CD8-positive, alpha-beta memory T cell (primary cell): ENCODE measurements around the gene C3orf20. TPM values are rescaled to one million over a fixed set of nuclear protein-coding genes. Genes with fewer than 3 reads are reported as not detected.

ENCODE experiments used
- CTCF ChIA-PET: fragments of 350-600 bp; sonication (Branson Sonifier 250); formaldehyde crosslinking; loops from one replicate; lab custom pipeline; 2021; ENCODE audit warnings: antibody characterized with exemption; lab: Charles Lee
- POLR2A ChIA-PET: fragments of 350-600 bp; sonication (Branson Sonifier 250); formaldehyde crosslinking; loops from one replicate; lab custom pipeline; 2021; ENCODE audit warnings: antibody characterized with exemption; lab: Charles Lee
- DNase-seq, 5 donors: peaks; one replicate each; pipeline versions ENCODE4 v3.0.0 to v3.0.0-alpha.2; 2020 to 2022; ENCODE audit warnings: mixed read lengths in 1 of 5
- H3K27ac ChIP-seq: one replicate; pipeline ENCODE4 v1.7.0; 2013; ENCODE audit warnings: low read depth, mild to moderate bottlenecking, low read length, moderate library complexity
- H3K27me3 ChIP-seq: 2 replicates; pipeline ENCODE4 v1.7.0; 2013; ENCODE audit warnings: low read length, mild to moderate bottlenecking; ENCODE audit not compliant: insufficient read depth, poor library complexity, severe bottlenecking
- H3K36me3 ChIP-seq: 2 replicates; pipeline ENCODE4 v1.7.0; 2013; ENCODE audit warnings: mild to moderate bottlenecking, low read length, moderate library complexity; ENCODE audit not compliant: insufficient read depth
- H3K4me1 ChIP-seq: 2 replicates; pipeline ENCODE4 v1.7.0; 2013; ENCODE audit warnings: mild to moderate bottlenecking, low read length, moderate library complexity; ENCODE audit not compliant: insufficient read depth
- H3K4me3 ChIP-seq: 2 replicates; pipeline ENCODE4 v1.7.0; 2013; ENCODE audit warnings: mild to moderate bottlenecking, low read length
- H3K9me3 ChIP-seq: 2 replicates; pipeline ENCODE4 v1.7.0; 2013; ENCODE audit warnings: mild to moderate bottlenecking, low read length
- H3K27ac Mint-ChIP-seq, 8 donors: one replicate each; pipeline ENCODE4 v1.8.0; 2020 to 2021; ENCODE audit warnings: mixed read lengths in 8 of 8, mild to moderate bottlenecking in 6 of 8, inconsistent platforms in 3 of 8, moderate library complexity in 3 of 8
- H3K27me3 Mint-ChIP-seq, 2 donors: one replicate each; pipeline ENCODE4 v1.8.0; 2020 to 2021; ENCODE audit warnings: mixed read lengths in 2 of 2, mild to moderate bottlenecking in 1 of 2, moderate library complexity in 1 of 2
- H3K36me3 Mint-ChIP-seq, 3 donors: one replicate each; pipeline ENCODE4 v1.8.0; 2020 to 2021; ENCODE audit warnings: mixed read lengths in 3 of 3, inconsistent platforms in 1 of 3, mild to moderate bottlenecking in 1 of 3
- H3K4me1 Mint-ChIP-seq, 3 donors: one replicate each; pipeline ENCODE4 v1.8.0; 2020 to 2021; ENCODE audit warnings: mixed read lengths in 3 of 3, inconsistent platforms in 1 of 3, mild to moderate bottlenecking in 1 of 3
- H3K4me3 Mint-ChIP-seq, 7 donors: one replicate each; pipeline ENCODE4 v1.8.0; 2020 to 2021; ENCODE audit warnings: mixed read lengths in 7 of 7, mild to moderate bottlenecking in 6 of 7, moderate library complexity in 4 of 7, inconsistent platforms in 2 of 7
- H3K9me3 Mint-ChIP-seq, 5 donors: one replicate each; pipeline ENCODE4 v1.8.0; 2020 to 2022; ENCODE audit warnings: mixed read lengths in 5 of 5, mild to moderate bottlenecking in 3 of 5, moderate library complexity in 2 of 5, inconsistent platforms in 1 of 5
- polyA plus RNA-seq: library from polyadenylated mRNA; unstranded; fragments of 300-500 nt; fragmentation: Illumina TruSeq; gene quantifications from one replicate; pipeline ENCODE4 v1.2.3, GENCODE V29; 2021
- total RNA-seq, 2 experiments: library from RNA; stranded (reverse); gene quantifications; one replicate each; pipeline ENCODE4 v1.2.3, GENCODE V29; 2021

The C3orf20 gene
- total and polyA plus RNA-seq, 3 experiments from 2014 or later = 0.07 to 0.18 TPM; not detected in 1

GRCh38 chr3:14768881-14769280, 93.9 kb downstream of the C3orf20 start:
- Histone ChIP-seq H3K4me3 (no peak overlapping the region), H3K9me3 (no peaks in the 10 kb centered on the region), H3K4me1 (no peaks in the 10 kb centered on the region), H3K36me3 (no peaks in the 10 kb centered on the region), H3K27ac (no peak overlapping the region), H3K27me3 (no peaks in the 10 kb centered on the region)
- DNase-seq = no peak
- Mint-ChIP-seq H3K4me1 (no peaks in the 10 kb centered on the region), H3K27me3 (peaks cover 12% of the 10 kb centered on the region in 2 donors), H3K4me3 (no peak overlapping the region), H3K36me3 (no peaks in the 10 kb centered on the region), H3K9me3 (no peaks in the 10 kb centered on the region), H3K27ac (no peak overlapping the region)
- ChIA-PET POLR2A (no interaction called here), CTCF (no interaction called here)

GRCh38 chr3:14769544-14770325, 94.8 kb downstream of the C3orf20 start:
- Histone ChIP-seq H3K36me3 (no peaks in the 10 kb centered on the region), H3K4me3 (no peak overlapping the region), H3K27me3 (no peaks in the 10 kb centered on the region), H3K9me3 (no peaks in the 10 kb centered on the region), H3K27ac (no peak overlapping the region), H3K4me1 (no peaks in the 10 kb centered on the region)
- no peaks in the 10 kb centered on the region for H3K9me3 Mint-ChIP-seq
- H3K27ac Mint-ChIP-seq = no peak overlapping the region
- no peaks in the 10 kb centered on the region for H3K36me3 Mint-ChIP-seq
- ChIA-PET POLR2A (no interaction called here), CTCF (no interaction called here)
- no peaks in the 10 kb centered on the region for H3K4me1 Mint-ChIP-seq
- DNase-seq = no peak
- no peak overlapping the region for H3K4me3 Mint-ChIP-seq
- H3K27me3 Mint-ChIP-seq = peaks cover 11 to 12% of the 10 kb centered on the region in 2 donors

- no peaks in the 10 kb centered on the region for H3K36me3 ChIP-seq
- no peak for DNase-seq
- H3K27me3 ChIP-seq = no peaks in the 10 kb centered on the region
- no peak overlapping the region for H3K27ac ChIP-seq
- no peak overlapping the region for H3K4me3 ChIP-seq
- Mint-ChIP-seq H3K27me3 (peaks cover 11 to 12% of the 10 kb centered on the region in 2 donors), H3K27ac (peak overlapping the region in 1 of 8 donors; percentile 6), H3K9me3 (no peaks in the 10 kb centered on the region), H3K4me3 (no peak overlapping the region), H3K36me3 (no peaks in the 10 kb centered on the region), H3K4me1 (no peaks in the 10 kb centered on the region)
- ChIA-PET POLR2A (no interaction called here), CTCF (no interaction called here)
- no peaks in the 10 kb centered on the region for H3K9me3 ChIP-seq
- no peaks in the 10 kb centered on the region for H3K4me1 ChIP-seq
Observed at GRCh38 chr3:14770591-14770990, 95.7 kb downstream of the C3orf20 start.

GRCh38 chr3:14771593-14772497, 96.9 kb downstream of the C3orf20 start:
- Mint-ChIP-seq H3K27me3 (peaks cover 12 to 16% of the 10 kb centered on the region in 2 donors), H3K27ac (no peak overlapping the region), H3K36me3 (no peaks in the 10 kb centered on the region), H3K4me3 (no peak overlapping the region), H3K9me3 (no peaks in the 10 kb centered on the region), H3K4me1 (no peaks in the 10 kb centered on the region)
- CTCF ChIA-PET = no interaction called here
- Histone ChIP-seq H3K27ac (no peak overlapping the region), H3K4me1 (no peaks in the 10 kb centered on the region), H3K4me3 (no peak overlapping the region), H3K9me3 (no peaks in the 10 kb centered on the region), H3K36me3 (no peaks in the 10 kb centered on the region), H3K27me3 (no peaks in the 10 kb centered on the region)
- no peak for DNase-seq
- POLR2A ChIA-PET = no interaction called here

- Mint-ChIP-seq H3K27me3 (peaks cover 12 to 17% of the 10 kb centered on the region in 2 donors), H3K4me3 (no peak overlapping the region), H3K9me3 (no peaks in the 10 kb centered on the region), H3K36me3 (no peaks in the 10 kb centered on the region), H3K27ac (no peak overlapping the region), H3K4me1 (no peaks in the 10 kb centered on the region)
- Histone ChIP-seq H3K4me3 (no peak overlapping the region), H3K27me3 (no peaks in the 10 kb centered on the region), H3K9me3 (no peaks in the 10 kb centered on the region), H3K4me1 (no peaks in the 10 kb centered on the region), H3K27ac (no peak overlapping the region), H3K36me3 (no peaks in the 10 kb centered on the region)
- ChIA-PET POLR2A (no interaction called here), CTCF (no interaction called here)
- no peak for DNase-seq
Observed at GRCh38 chr3:14772533-14773138, 97.7 kb downstream of the C3orf20 start.

GRCh38 chr3:14773281-14773680, 98.3 kb downstream of the C3orf20 start:
- Mint-ChIP-seq H3K4me3 (no peak overlapping the region), H3K36me3 (no peaks in the 10 kb centered on the region), H3K4me1 (no peaks in the 10 kb centered on the region), H3K27me3 (peaks cover 14 to 15% of the 10 kb centered on the region in 2 donors), H3K27ac (no peak overlapping the region), H3K9me3 (peaks cover 0 to under 1% (median 0%) of the 10 kb centered on the region in 5 donors)
- ChIA-PET CTCF (no interaction called here), POLR2A (no interaction called here)
- H3K4me3 ChIP-seq = no peak overlapping the region
- no peaks in the 10 kb centered on the region for H3K4me1 ChIP-seq
- DNase-seq = no peak
- H3K27me3 ChIP-seq = no peaks in the 10 kb centered on the region
- H3K36me3 ChIP-seq = no peaks in the 10 kb centered on the region
- no peak overlapping the region for H3K27ac ChIP-seq
- no peaks in the 10 kb centered on the region for H3K9me3 ChIP-seq

GRCh38 chr3:14773691-14774128, 98.8 kb downstream of the C3orf20 start:
- Histone ChIP-seq H3K4me1 (no peaks in the 10 kb centered on the region), H3K9me3 (no peaks in the 10 kb centered on the region), H3K27ac (no peak overlapping the region), H3K27me3 (no peaks in the 10 kb centered on the region), H3K36me3 (no peaks in the 10 kb centered on the region), H3K4me3 (no peak overlapping the region)
- no peak overlapping the region for H3K4me3 Mint-ChIP-seq
- POLR2A ChIA-PET = no interaction called here
- H3K27ac Mint-ChIP-seq = no peak overlapping the region
- no peaks in the 10 kb centered on the region for H3K36me3 Mint-ChIP-seq
- H3K9me3 Mint-ChIP-seq = peaks cover under 1 to 5% (median 2%) of the 10 kb centered on the region in 5 donors
- no peak for DNase-seq
- H3K27me3 Mint-ChIP-seq = peaks cover 13 to 16% of the 10 kb centered on the region in 2 donors
- H3K4me1 Mint-ChIP-seq = no peaks in the 10 kb centered on the region
- CTCF ChIA-PET = no interaction called here

GRCh38 chr3:14774431-14774830, 99.5 kb downstream of the C3orf20 start:
- Mint-ChIP-seq H3K27ac (no peak overlapping the region), H3K9me3 (peaks cover 7 to 10% (median 8%) of the 10 kb centered on the region in 5 donors), H3K27me3 (peaks cover 12 to 20% of the 10 kb centered on the region in 2 donors), H3K4me3 (no peak overlapping the region), H3K4me1 (no peaks in the 10 kb centered on the region), H3K36me3 (no peaks in the 10 kb centered on the region)
- H3K36me3 ChIP-seq = no peaks in the 10 kb centered on the region
- ChIA-PET CTCF (no interaction called here), POLR2A (no interaction called here)
- no peaks in the 10 kb centered on the region for H3K27me3 ChIP-seq
- no peaks in the 10 kb centered on the region for H3K4me1 ChIP-seq
- no peak overlapping the region for H3K4me3 ChIP-seq
- no peak overlapping the region for H3K27ac ChIP-seq
- H3K9me3 ChIP-seq = no peaks in the 10 kb centered on the region
- no peak for DNase-seq
